ENCODE results near the gene MEGF6.

DNA sequence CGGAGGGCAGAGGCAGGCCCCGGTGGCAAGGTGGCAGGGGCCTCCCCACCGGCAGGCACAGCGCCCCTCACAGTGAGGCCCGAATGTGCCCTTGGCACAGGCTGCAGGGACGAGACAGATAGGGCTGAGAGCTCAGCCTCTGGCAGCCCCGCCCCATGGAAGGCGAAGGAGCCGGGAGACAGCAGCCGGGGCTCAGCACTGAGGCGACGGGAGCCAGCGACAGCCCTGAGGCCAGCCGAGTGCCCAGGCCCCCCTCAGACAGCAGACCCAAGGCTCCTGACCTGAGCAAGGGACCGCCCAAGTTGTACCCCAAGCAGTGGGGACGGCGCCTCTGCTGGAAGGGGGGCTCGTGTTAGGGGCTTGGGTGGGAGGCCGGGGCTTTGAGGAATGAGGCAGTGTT lies 113.8 kb downstream of the MEGF6 start:
- no peak for TF ChIP-seq CTCF (IDR thresholded peaks at IDR 0.05; ENCODE audit: poor library complexity)
- TF ChIP-seq EZH2phosphoT487 (IDR thresholded peaks at IDR 0.05; ENCODE audit: low read depth, severe bottlenecking, unreplicated experiment): no peak

All from hepatocyte (in vitro differentiated cells).